ENCODE data around the gene HMGCL.

DNA sequence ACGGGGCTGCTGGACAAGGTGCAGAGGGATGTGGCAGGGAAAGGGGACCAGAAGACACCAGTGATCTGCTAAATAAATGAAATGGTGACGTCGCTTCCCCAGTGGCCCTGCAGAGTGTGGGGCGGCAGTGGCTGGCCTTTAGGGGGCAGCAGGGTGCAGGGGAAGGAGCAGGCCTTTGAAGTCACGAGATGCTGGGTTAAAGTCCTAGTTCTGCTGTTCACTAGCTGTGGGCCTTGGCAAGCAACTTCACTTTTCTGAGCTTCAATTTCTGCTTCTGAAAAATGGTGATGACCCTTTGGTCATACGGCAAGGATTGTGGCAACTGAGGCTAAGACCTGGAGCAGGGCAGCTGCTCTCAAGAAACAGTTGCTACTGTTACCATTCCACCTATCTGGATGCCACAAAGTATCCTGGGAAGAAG is 15.5 kb downstream of the HMGCL start:
- TF ChIP-seq EP300 (IDR thresholded peaks at IDR 0.05; ENCODE audit: low read depth in 2 of 2, low read length in 2 of 2) (peak in 1 of 2 experiments; percentile 25; a peak in 2 of 4 replicates), EP300 (CRISPR knock-in tag; IDR thresholded peaks at IDR 0.05; ENCODE audit: borderline replicate concordance) (no peak), ZNF780A (CRISPR knock-in tag; IDR thresholded peaks at IDR 0.05) (no peak), ZFP37 (CRISPR knock-in tag; IDR thresholded peaks at IDR 0.05; ENCODE audit: borderline replicate concordance) (no peak)
- TF ChIP-seq, protein P1, sequence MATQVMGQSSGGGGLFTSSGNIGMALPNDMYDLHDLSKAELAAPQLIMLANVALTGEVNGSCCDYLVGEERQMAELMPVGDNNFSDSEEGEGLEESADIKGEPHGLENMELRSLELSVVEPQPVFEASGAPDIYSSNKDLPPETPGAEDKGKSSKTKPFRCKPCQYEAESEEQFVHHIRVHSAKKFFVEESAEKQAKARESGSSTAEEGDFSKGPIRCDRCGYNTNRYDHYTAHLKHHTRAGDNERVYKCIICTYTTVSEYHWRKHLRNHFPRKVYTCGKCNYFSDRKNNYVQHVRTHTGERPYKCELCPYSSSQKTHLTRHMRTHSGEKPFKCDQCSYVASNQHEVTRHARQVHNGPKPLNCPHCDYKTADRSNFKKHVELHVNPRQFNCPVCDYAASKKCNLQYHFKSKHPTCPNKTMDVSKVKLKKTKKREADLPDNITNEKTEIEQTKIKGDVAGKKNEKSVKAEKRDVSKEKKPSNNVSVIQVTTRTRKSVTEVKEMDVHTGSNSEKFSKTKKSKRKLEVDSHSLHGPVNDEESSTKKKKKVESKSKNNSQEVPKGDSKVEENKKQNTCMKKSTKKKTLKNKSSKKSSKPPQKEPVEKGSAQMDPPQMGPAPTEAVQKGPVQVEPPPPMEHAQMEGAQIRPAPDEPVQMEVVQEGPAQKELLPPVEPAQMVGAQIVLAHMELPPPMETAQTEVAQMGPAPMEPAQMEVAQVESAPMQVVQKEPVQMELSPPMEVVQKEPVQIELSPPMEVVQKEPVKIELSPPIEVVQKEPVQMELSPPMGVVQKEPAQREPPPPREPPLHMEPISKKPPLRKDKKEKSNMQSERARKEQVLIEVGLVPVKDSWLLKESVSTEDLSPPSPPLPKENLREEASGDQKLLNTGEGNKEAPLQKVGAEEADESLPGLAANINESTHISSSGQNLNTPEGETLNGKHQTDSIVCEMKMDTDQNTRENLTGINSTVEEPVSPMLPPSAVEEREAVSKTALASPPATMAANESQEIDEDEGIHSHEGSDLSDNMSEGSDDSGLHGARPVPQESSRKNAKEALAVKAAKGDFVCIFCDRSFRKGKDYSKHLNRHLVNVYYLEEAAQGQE (IDR thresholded peaks at IDR 0.05; ENCODE audit: borderline replicate concordance in 1 of 2, low read depth in 1 of 2, low read length in 2 of 2) = no peak
- TF ChIP-seq, protein P2, sequence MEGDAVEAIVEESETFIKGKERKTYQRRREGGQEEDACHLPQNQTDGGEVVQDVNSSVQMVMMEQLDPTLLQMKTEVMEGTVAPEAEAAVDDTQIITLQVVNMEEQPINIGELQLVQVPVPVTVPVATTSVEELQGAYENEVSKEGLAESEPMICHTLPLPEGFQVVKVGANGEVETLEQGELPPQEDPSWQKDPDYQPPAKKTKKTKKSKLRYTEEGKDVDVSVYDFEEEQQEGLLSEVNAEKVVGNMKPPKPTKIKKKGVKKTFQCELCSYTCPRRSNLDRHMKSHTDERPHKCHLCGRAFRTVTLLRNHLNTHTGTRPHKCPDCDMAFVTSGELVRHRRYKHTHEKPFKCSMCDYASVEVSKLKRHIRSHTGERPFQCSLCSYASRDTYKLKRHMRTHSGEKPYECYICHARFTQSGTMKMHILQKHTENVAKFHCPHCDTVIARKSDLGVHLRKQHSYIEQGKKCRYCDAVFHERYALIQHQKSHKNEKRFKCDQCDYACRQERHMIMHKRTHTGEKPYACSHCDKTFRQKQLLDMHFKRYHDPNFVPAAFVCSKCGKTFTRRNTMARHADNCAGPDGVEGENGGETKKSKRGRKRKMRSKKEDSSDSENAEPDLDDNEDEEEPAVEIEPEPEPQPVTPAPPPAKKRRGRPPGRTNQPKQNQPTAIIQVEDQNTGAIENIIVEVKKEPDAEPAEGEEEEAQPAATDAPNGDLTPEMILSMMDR (CRISPR knock-in tag; IDR thresholded peaks at IDR 0.05) = peak; percentile 94
